ENCODE measurements around the gene SLC66A2.

SLC66A2 gene

GRCh38 chr18:79944126-79944731 is 7.2 kb downstream of the SLC66A2 start:
- DNase-seq (ENCODE audit: low read depth in 1 of 2, low spot score in 1 of 2): no peak
- in situ Hi-C loops (cut with HindIII; ENCODE audit: low pct_unique_long_range_greater_than_20kb, low sequenced_read_pairs): no loop called here
- no peak for TF ChIP-seq JUND (IDR thresholded peaks at IDR 0.05; ENCODE audit: low read depth)

- DNase-seq (ENCODE audit: low read depth in 1 of 2, low spot score in 1 of 2): no peak
- in situ Hi-C loops (cut with HindIII; ENCODE audit: low pct_unique_long_range_greater_than_20kb, low sequenced_read_pairs): no loop called here
- no peak for TF ChIP-seq JUND (IDR thresholded peaks at IDR 0.05; ENCODE audit: low read depth)
Measured at GRCh38 chr18:79943608-79944125, 7.8 kb downstream of the SLC66A2 start.

- TF ChIP-seq JUND (IDR thresholded peaks at IDR 0.05; ENCODE audit: low read depth): no peak
- in situ Hi-C loops (cut with HindIII; ENCODE audit: low pct_unique_long_range_greater_than_20kb, low sequenced_read_pairs): no loop called here
- no peak for DNase-seq (ENCODE audit: low read depth in 1 of 2, low spot score in 1 of 2)
Measured at GRCh38 chr18:79942786-79943607, 8.5 kb downstream of the SLC66A2 start.

- in situ Hi-C loops (cut with HindIII; ENCODE audit: low pct_unique_long_range_greater_than_20kb, low sequenced_read_pairs): no loop called here
- no peak for TF ChIP-seq JUND (IDR thresholded peaks at IDR 0.05; ENCODE audit: low read depth)
- no peak for DNase-seq (ENCODE audit: low read depth in 1 of 2, low spot score in 1 of 2)
Measured at GRCh38 chr18:79942211-79942610, 9.2 kb downstream of the SLC66A2 start.

- no peak for DNase-seq (ENCODE audit: low read depth in 1 of 2, low spot score in 1 of 2)
- no peak for TF ChIP-seq JUND (IDR thresholded peaks at IDR 0.05; ENCODE audit: low read depth)
- in situ Hi-C loops (cut with HindIII; ENCODE audit: low pct_unique_long_range_greater_than_20kb, low sequenced_read_pairs): no loop called here
Measured at GRCh38 chr18:79941473-79942119, 9.9 kb downstream of the SLC66A2 start.

GRCh38 chr18:79940814-79941472 is 10.5 kb downstream of the SLC66A2 start:
- no peak for TF ChIP-seq JUND (IDR thresholded peaks at IDR 0.05; ENCODE audit: low read depth)
- in situ Hi-C loops (cut with HindIII; ENCODE audit: low pct_unique_long_range_greater_than_20kb, low sequenced_read_pairs): no loop called here

GRCh38 chr18:79940126-79940813 is 11.2 kb downstream of the SLC66A2 start:
- TF ChIP-seq JUND (IDR thresholded peaks at IDR 0.05; ENCODE audit: low read depth): no peak
- no peak for DNase-seq (ENCODE audit: low read depth in 1 of 2, low spot score in 1 of 2)
- in situ Hi-C loops (cut with HindIII; ENCODE audit: low pct_unique_long_range_greater_than_20kb, low sequenced_read_pairs): no loop called here

More at GRCh38 chr18:79940814-79941472, 10.5 kb downstream of the SLC66A2 start:
- DNase-seq (ENCODE audit: low read depth in 1 of 2, low spot score in 1 of 2): no peak

GRCh38 chr18:79939096-79939495 is 12.4 kb downstream of the SLC66A2 start:
- in situ Hi-C loops (cut with HindIII; ENCODE audit: low pct_unique_long_range_greater_than_20kb, low sequenced_read_pairs): no loop called here
- no peak for TF ChIP-seq JUND (IDR thresholded peaks at IDR 0.05; ENCODE audit: low read depth)
- no peak for DNase-seq (ENCODE audit: low read depth in 1 of 2, low spot score in 1 of 2)

- no peak for DNase-seq (ENCODE audit: low read depth in 1 of 2, low spot score in 1 of 2)
- in situ Hi-C loops (cut with HindIII; ENCODE audit: low pct_unique_long_range_greater_than_20kb, low sequenced_read_pairs): no loop called here
- TF ChIP-seq JUND (IDR thresholded peaks at IDR 0.05; ENCODE audit: low read depth): no peak
Measured at GRCh38 chr18:79938196-79938595, 13.3 kb downstream of the SLC66A2 start.

- no peak for DNase-seq (ENCODE audit: low read depth in 1 of 2, low spot score in 1 of 2)
- in situ Hi-C loops (cut with HindIII; ENCODE audit: low pct_unique_long_range_greater_than_20kb, low sequenced_read_pairs): no loop called here
- TF ChIP-seq JUND (IDR thresholded peaks at IDR 0.05; ENCODE audit: low read depth): no peak
Measured at GRCh38 chr18:79937103-79937860, 14.2 kb downstream of the SLC66A2 start.

GRCh38 chr18:79936641-79937040 is 14.8 kb downstream of the SLC66A2 start:
- in situ Hi-C loops (cut with HindIII; ENCODE audit: low pct_unique_long_range_greater_than_20kb, low sequenced_read_pairs): no loop called here
- no peak for TF ChIP-seq JUND (IDR thresholded peaks at IDR 0.05; ENCODE audit: low read depth)
- DNase-seq (ENCODE audit: low read depth in 1 of 2, low spot score in 1 of 2): no peak
